Calu3 (cell line): ENCODE results near the gene VIPR2. TPM values are rescaled to one million over a fixed set of nuclear protein-coding genes. Genes with fewer than 3 reads are reported as not detected.

Source experiments
- BruUV-seq: library from RNA; stranded (reverse); fragments of 400-500 nt; replicated peaks from 2 replicates; lab custom pipeline; 2021; lab: Mats Ljungman, UMichigan
- CTCF ChIA-PET: fragments of 300-600 bp; sonication (Branson Sonifier 250); formaldehyde crosslinking; loops from one replicate; lab custom pipeline; 2022; ENCODE audit warnings: antibody characterized with exemption; lab: Charles Lee
- DNase-seq: peaks from one replicate; pipeline ENCODE4 v3.0.0; 2022
- H3K27ac Mint-ChIP-seq: one replicate; pipeline ENCODE4 v1.8.0; 2022; ENCODE audit warnings: mixed read lengths; ENCODE audit not compliant: unreplicated experiment
- H3K27me3 Mint-ChIP-seq: one replicate; pipeline ENCODE4 v1.8.0; 2022; ENCODE audit warnings: mixed read lengths; ENCODE audit not compliant: unreplicated experiment
- H3K36me3 Mint-ChIP-seq: one replicate; pipeline ENCODE4 v1.8.0; 2022; ENCODE audit warnings: mild to moderate bottlenecking, moderate library complexity, mixed read lengths; ENCODE audit not compliant: insufficient read depth, unreplicated experiment
- H3K4me1 Mint-ChIP-seq: one replicate; pipeline ENCODE4 v1.8.0; 2022; ENCODE audit warnings: mild to moderate bottlenecking, low read depth, mixed read lengths; ENCODE audit not compliant: unreplicated experiment
- H3K4me3 Mint-ChIP-seq: one replicate; pipeline ENCODE4 v1.8.0; 2022; ENCODE audit warnings: mild to moderate bottlenecking, low read depth, moderate library complexity, mixed read lengths; ENCODE audit not compliant: unreplicated experiment
- H3K9me3 Mint-ChIP-seq: one replicate; pipeline ENCODE4 v1.8.0; 2022; ENCODE audit warnings: low read depth, mixed read lengths; ENCODE audit not compliant: unreplicated experiment
- intact Hi-C: fragments of 100-400 bp; cut with micrococcal nuclease; formaldehyde crosslinking; loops from one replicate; pipeline ENCODE4 v1.10.0; 2022; ENCODE audit not compliant: unreplicated experiment
- total RNA-seq: library from RNA; stranded (reverse); gene quantifications from 2 replicates; pipeline ENCODE4 v1.2.3, GENCODE V29; 2022
- TF ChIP-seq, protein P1 (sequence below): fragments of 200-600 bp; IDR thresholded peaks from one replicate; pipeline ENCODE4 v1.8.0; 2022; ENCODE audit warnings: antibody characterized with exemption; ENCODE audit not compliant: unreplicated experiment

The VIPR2 gene
- total RNA-seq, 1 experiment from 2014 or later: not detected

- Mint-ChIP-seq H3K36me3 (no peaks in the 10 kb centered on the region), H3K27ac (no peak overlapping the region), H3K9me3 (peaks cover 4% of the 10 kb centered on the region), H3K4me3 (no peak overlapping the region), H3K27me3 (no peaks in the 10 kb centered on the region), H3K4me1 (no peaks in the 10 kb centered on the region)
- BruUV-seq: no TSS peak
- CTCF ChIA-PET: no interaction called here
- no peak for DNase-seq
- TF ChIP-seq, protein P1, sequence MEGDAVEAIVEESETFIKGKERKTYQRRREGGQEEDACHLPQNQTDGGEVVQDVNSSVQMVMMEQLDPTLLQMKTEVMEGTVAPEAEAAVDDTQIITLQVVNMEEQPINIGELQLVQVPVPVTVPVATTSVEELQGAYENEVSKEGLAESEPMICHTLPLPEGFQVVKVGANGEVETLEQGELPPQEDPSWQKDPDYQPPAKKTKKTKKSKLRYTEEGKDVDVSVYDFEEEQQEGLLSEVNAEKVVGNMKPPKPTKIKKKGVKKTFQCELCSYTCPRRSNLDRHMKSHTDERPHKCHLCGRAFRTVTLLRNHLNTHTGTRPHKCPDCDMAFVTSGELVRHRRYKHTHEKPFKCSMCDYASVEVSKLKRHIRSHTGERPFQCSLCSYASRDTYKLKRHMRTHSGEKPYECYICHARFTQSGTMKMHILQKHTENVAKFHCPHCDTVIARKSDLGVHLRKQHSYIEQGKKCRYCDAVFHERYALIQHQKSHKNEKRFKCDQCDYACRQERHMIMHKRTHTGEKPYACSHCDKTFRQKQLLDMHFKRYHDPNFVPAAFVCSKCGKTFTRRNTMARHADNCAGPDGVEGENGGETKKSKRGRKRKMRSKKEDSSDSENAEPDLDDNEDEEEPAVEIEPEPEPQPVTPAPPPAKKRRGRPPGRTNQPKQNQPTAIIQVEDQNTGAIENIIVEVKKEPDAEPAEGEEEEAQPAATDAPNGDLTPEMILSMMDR: no peak
- intact Hi-C loops: no loop called here
These were observed 15.1 kb upstream of the VIPR2 start for GRCh38 chr7:159159731-159160130.

- no TSS peak for BruUV-seq
- Mint-ChIP-seq H3K9me3 (peaks cover 4% of the 10 kb centered on the region), H3K4me3 (no peak overlapping the region), H3K27ac (no peak overlapping the region), H3K36me3 (no peaks in the 10 kb centered on the region), H3K27me3 (no peaks in the 10 kb centered on the region), H3K4me1 (no peaks in the 10 kb centered on the region)
- intact Hi-C loops: no loop called here
- CTCF ChIA-PET: no interaction called here
- TF ChIP-seq, protein P1: no peak
- no peak for DNase-seq
These were observed 14.3 kb upstream of the VIPR2 start for GRCh38 chr7:159158888-159159405.

GRCh38 chr7:159158125-159158887 is 13.6 kb upstream of the VIPR2 start:
- Mint-ChIP-seq H3K4me1 (no peaks in the 10 kb centered on the region), H3K4me3 (no peak overlapping the region), H3K27ac (no peak overlapping the region), H3K9me3 (peaks cover 4% of the 10 kb centered on the region), H3K27me3 (no peaks in the 10 kb centered on the region), H3K36me3 (no peaks in the 10 kb centered on the region)
- CTCF ChIA-PET: no interaction called here
- BruUV-seq: no TSS peak
- DNase-seq: no peak
- intact Hi-C loops: no loop called here
- TF ChIP-seq, protein P1: no peak

DNA sequence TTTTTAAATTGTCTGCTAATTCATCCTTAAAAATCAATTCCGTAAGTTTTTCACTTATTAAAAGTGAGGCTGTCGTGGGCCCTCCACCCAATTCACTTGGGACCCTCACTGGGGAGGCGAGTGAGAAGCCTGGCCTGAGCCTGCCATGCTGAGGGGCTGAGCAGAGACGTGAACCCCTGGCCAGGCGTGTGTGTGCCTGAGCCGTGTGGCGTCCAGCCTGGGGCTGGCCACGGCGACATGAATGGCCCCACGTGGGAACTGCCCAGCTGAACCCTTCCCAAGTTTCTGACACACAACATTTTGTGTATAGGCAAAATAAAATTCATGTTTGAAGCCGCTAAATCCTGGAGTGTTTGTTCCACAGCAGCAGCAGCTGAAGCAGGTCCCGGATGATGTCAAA is 13.0 kb upstream of the VIPR2 start:
- H3K4me1 Mint-ChIP-seq: no peaks in the 10 kb centered on the region
- H3K27ac Mint-ChIP-seq: no peak overlapping the region
- no peak overlapping the region for H3K4me3 Mint-ChIP-seq
- no peaks in the 10 kb centered on the region for H3K36me3 Mint-ChIP-seq
- DNase-seq: no peak
- BruUV-seq: no TSS peak
- CTCF ChIA-PET: no interaction called here
- intact Hi-C loops: no loop called here
- TF ChIP-seq, protein P1: no peak
- no peaks in the 10 kb centered on the region for H3K27me3 Mint-ChIP-seq
- peaks cover 4% of the 10 kb centered on the region for H3K9me3 Mint-ChIP-seq
